Activated CD8-positive, alpha-beta memory T cell treated with anti-CD3 and anti-CD28 coated beads for 48 hours (primary cell): ENCODE results near the gene ST6GALNAC5.
A peak's percentile ranks its signal among the peaks of the same experiment; 100 is the strongest.
"Not testable (repeated sequence)": the region's sequence is repeated elsewhere in the genome, so short reads cannot be mapped to it uniquely, and the experiment has no call there.

Experiments
- DNase-seq, 3 experiments: peaks; one replicate each; pipeline ENCODE4 v3.0.0-alpha.2; 2020; ENCODE audit warnings: low read depth in 2 of 3, low spot score in 2 of 3

ST6GALNAC5 gene

DNA sequence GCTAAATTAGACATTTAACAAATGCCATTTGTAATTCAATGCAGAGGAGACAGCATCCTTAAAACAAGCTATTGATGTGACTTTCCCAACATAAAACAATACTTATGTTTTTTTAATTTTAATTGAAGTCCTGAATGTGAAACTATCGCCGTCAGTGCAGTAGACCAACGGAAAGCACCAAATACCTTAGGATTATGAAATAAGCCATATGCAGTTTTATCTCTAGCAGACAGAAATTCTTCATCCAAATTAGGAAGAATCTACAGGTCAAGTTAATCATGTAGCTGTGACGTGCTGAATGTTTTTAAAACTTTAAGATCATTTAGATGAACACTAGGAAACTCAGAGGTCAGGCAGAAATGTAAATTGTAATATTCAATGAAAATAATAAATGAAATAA, 714 bp upstream of the ST6GALNAC5 start:
- no peak for DNase-seq

DNA sequence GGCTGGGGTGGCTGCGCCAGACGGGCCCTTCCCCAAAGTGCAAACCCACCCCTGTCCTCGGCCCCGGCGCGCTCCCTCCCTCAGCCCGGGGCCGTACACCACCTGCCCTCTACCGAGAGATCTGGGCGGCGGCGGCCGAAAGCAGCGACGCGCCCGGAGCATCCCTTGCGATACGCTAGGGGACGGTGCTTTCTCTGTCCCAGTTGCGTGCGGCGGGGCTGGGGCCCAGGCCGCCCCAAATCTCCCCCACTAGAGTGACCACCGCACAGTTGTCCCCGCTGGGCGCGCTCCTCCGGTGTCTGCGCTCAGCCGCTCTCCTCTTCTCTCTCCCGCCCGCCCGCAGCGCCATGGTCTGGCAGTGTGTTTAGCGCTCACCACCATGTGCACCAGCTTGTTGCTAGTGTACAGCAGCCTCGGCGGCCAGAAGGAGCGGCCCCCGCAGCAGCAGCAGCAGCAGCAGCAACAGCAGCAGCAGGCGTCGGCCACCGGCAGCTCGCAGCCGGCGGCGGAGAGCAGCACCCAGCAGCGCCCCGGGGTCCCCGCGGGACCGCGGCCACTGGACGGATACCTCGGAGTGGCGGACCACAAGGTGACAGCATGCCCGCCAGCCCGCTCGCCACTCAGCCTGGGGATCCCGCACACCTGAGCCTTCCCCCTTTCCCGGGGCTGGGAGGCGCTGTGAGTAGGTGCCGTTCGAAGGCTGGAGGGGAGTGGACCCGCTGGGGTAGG, 1.0 kb downstream of the ST6GALNAC5 start:
- DNase-seq: no peak

DNA sequence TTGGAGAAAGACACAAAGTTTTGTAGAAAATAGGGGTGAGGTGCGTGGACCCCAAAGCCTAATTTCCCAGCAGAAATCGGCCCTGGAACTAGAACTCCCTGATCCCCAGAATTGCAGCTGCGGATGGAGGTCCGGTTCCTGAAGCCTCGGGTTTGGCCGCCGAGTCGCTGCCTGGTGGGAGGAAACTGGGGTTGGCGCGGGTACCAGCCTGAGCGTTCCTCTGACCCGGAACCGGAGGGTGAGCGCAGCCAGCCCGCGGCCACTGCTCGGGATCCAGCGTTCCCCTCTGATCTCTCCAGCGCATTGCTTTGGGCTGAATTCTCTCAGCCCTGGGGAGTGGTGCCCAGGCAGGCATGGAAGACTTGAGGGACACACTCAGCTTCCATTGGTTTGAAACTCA, 1.6 kb downstream of the ST6GALNAC5 start:
- no peak for DNase-seq

DNA sequence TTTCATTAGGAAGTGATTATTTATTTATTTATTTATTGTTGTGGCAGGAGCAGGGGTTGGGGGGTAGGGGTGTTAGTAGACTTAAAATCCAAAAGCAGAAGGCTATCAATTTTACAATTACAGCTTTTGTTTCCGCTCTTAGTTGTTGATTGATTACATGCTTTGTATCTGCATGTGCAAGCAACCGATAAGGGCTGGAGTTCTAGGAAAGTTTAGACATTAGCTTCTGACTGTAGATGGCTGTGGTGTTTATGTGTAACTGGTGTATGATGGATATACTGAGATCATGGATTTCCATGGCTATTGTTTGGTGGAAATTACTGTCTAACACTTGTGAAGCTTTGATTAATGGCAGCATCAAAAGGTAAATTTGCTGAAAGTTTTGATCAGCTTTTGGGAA, 2.8 kb downstream of the ST6GALNAC5 start:
- no peak for DNase-seq

DNA sequence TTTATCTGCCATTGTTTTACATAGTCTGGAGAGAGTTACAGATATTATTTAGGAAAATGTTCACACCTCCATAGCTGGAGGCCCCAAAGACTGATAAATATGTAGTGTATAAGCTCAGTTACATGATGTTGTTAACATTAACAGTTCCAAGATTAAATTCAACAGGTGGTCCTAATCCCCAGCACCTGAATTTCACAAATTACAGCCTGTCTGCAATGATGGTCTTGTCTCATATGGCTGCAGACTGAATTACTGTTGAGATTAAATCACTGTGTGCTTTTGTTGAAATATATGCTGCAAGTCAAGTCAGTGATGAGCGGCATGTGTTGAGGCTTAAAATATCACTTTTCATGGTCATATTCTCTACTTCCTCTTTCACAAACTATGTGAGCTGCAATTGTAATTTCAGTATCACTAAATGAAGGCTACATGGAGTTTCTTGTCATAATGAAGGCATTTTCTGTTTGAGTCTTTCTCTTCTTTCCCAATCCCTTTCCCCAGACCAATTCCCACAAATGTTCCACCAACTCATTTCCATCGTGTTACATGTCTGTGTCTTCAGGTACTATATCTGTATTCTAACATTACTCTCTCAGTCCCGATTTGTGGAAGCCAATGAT, 4.2 kb downstream of the ST6GALNAC5 start:
- DNase-seq: no peak

DNA sequence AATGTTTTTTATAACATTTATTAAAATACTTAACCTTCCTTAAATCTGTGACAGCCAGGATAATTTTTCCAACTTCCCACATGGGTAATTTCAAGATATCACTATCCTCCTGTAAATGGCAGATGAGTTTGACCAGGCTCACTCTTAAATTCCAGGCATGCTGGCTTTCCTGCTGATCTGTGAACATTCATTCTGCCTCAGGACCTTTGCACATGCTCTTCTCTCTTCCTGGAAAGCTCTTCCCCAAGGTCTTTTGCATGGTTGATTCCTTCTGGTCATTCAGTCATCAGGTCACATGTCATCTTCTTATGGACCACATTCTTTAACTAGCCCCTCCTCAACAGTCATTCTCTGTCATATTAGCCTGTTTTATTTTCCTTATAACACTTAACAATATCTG, 5.7 kb downstream of the ST6GALNAC5 start:
- no peak for DNase-seq

DNA sequence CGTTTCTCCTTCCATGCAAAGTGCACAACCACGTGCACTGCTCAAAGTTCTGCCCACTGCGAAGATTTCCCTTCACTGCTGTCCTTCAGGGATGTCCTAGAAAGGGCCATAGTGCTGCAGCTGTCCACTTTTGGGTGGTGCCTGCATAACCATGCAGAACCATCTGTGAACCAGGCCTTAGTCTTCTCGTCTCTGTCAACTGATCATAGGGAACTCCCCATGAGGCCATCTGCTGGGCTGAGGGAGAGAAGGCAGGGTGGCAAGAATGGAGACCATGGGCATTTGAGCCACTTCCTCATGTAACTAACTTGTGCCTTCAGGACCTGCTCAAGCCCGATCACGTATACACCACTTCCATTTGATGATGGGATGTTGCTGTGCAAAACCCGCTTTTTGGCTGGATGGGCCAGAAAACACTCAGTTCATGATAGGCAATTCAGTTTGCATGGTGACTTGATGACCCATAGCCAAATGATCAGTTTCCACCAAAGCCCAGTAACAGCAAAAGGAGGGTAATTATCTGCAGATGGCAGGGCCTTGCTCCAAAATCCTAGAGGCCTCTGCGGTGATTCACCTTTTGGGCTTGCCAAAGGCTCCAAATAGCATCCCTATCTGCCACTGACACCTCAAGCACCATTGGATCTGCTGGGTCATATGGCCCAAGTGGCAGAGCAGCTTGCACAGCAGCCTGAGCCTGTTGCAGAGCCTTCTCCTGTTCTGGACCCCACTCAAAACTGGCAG, 9.5 kb downstream of the ST6GALNAC5 start:
- no peak for DNase-seq

DNA sequence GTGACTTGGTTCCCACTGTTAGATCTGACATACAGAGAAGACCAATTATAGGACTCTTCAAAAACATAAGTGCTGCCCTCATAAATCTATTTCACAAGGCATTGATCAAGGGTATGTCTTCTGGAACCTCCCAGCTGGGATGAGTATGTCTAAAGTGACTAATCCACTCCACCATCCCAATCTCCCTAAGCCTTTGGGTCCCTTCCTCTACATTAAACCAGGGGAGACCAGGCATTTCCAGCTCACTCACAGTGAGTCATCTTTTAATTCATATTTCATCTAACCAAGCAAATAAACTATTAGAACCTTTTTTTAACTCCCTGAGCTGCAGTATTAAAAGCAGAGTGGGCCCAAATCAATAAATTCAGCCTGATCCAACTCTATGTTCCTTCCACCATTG, 11.7 kb downstream of the ST6GALNAC5 start:
- not testable (repeated sequence) for DNase-seq

DNA sequence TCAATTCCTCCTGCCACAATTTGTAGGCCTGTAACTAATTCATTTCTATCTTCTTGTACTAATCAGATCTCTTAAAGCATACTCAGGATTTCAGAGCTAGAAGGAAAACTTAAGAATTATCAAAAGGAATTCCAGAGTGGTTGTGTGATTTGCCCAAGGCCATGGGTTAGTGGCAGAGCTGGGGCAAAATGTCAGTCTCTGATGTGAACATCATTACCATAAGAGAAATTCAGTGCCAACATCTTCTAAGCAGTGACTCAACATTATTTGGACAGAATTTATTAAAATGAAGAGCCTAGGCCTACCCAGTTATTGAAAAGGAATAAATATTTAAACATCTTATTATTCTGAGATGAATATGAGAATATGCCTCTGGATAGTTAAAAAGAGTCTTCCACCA, 14.5 kb downstream of the ST6GALNAC5 start:
- no peak for DNase-seq

DNA sequence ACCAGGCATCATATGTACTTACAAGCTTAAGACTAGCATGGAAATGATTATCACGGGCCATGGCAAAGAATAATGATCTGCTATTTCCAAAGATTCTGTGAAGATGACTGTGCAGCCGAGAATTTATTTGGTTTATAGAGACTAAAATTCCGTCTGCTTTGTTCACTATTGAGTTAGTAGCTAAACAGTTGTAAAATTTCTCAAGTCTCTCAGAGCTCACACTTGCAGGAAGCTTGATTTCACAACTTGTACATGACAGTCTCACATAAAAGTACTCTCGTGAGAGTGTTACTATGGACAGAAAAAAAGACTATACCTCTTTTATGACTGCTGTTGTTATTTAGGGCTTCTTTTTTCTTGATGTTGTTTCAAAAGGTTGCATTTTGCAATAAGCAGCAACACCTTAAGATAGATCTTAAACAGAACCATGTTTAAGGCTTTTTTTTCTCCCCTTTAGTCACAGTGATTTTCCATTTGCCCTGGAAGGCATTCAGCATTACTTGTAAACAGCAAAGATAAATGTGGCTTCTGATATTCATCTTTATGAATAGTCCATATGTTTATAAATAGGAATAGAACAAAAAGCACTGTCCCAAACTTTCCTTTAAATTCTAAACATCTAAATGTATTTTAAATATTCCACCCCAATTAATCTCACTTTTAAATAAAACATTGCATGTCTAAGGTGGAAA, 24.8 kb downstream of the ST6GALNAC5 start:
- no peak for DNase-seq

DNA sequence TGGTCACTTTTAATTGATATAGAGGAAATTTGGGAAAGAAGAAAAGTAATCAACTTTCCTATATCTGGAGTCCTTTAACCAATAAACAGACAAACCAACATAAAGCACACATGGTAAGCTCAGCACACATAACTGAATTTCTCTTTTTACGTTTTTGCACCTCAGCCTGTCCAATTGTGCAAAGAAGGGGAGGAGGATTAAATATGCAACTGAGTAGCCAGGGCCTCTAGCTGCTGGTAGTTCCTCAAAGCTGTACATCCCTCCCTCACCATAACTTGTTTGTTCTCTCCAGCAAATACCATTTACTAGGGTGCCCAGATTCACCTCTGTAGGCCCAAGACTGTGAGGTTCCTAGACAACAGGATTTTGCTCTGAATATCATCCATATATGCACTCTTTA, 25.4 kb downstream of the ST6GALNAC5 start:
- DNase-seq: no peak

DNA sequence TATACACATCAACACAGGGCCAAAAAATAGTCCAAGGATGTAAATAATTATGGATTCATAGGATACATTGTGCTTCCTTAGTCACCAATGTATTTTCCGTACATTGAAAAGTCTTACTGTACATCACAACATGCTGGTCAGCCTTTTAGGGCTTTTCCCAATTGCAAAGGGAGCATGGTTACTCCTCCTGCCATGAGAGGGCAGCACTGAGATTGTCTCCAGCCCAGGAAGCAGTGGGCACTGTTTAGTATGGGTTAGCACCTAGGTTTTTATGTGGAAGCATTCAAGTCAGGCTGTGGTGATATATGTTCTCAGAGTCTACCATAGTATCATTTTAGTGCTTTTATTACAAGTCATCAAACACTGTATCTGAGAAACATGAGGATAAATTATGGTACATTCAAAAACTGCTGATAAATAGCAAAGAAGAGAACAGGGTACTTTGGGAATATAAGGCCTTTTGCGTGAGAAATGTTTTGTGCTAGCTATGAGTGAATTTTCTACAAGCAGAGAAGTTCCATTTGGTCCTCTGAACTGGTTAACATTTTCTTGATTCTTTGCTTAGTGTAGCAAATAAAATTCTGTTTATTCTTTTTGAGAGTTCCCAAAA, 34.0 kb downstream of the ST6GALNAC5 start:
- peak in 1 of 3 experiments; percentile 8 for DNase-seq

DNA sequence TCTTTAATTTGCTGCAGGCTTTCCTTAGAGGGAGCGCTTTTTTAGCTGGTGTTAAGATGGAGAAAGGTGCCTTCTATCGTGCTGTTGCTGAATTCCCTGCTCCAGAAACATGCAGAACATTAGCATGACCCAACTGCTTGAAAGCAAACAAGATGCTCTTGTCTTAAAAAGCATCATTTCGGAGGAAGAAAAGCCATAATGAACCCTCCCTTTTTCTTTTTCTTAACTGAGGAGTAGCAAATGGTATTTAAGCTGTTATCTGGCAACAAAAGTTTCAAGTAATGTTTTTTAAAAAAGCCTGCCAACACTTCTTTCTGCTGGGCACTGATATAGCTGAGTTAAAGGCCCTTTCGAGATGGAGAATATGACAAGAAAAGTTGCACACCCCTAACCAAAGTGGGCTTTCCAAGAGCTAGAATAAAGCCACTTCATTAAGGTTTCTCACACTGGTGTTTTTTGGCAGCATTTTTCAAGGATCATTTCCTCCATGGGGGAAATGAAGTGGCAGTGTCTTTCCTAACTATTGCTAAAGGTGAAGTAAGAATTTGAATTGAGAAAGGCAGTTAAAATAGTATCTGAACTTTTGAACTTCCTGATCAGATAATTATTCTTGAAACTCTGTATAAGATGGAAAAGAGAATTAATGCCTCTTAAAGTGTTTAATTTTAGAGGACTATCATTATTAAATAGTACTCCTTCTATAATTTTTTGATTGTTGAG, 38.8 kb downstream of the ST6GALNAC5 start:
- DNase-seq: no peak

DNA sequence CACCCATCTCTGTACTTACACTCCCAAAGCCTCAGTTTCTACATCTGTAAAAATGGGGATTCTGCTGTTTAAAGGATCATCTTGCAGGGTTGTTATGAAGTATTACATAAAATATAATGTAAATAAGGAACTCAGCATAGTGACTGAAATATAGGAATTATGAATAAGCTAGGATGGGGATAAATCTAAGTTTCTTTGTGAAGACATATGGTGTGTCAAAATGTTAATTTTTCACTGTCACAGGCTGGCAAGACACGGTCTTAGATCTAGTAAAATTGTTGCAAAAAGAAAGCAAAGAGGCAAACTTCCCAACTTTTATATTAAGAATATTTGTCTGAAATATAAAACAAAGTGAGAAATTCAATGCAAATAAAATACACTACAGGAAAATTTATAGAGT, 42.0 kb downstream of the ST6GALNAC5 start:
- no peak for DNase-seq

DNA sequence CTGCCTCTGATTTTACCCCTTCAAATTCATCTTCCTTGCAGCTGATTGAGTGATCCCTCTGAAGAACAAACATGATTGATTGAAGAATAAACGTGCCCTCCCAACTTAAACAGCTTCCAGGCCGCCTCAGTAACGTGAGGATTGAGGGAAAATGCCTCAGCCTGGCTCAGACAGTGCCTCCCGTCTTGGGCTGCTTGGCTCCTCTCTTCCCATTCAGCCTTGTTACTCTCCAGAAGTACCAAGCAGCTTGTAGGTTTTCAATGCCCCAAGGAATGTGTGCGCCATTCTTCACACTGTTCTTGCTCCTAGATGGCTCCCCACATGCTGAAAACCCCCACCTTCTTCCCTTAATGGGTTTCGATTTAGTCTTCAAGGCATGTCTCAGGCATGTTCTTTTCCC, 51.8 kb downstream of the ST6GALNAC5 start:
- no peak for DNase-seq

DNA sequence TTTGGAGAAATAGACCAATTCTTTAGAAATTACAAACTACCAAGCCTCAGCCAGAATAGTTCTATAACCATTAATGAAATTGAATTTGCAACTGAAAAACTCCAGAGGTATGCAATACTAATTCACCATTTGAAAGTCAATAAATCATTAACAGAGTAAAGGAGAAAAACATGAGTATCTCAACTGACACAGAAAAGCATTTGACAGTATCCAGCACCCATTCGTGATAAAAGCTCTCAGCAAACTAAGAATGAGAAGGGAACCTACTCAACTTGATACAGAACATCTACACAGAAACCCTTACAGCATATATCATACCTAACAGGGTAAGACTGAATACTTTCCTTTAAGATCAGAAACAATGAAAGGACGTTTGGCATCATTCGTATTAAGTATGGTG, 54.3 kb downstream of the ST6GALNAC5 start:
- DNase-seq: no peak

DNA sequence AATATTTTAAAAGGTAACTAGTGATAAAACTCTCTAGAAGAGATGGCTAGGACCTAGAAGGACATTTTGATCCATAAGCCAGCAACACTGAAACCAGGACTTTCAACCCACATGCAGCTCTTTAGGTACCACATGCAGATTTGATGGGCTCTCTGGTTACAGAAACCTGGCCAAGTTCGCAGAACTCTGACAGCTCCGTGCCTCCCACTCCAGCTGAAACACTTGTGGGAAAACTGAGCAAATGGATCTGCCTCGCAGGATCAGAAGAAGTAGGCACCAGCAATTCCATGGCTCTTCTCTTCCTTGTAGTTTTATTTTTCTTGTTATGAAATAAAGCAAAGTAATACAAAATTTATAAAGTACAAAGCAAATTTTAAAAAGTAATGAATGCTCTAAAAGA, 58.5 kb downstream of the ST6GALNAC5 start:
- DNase-seq: no peak

DNA sequence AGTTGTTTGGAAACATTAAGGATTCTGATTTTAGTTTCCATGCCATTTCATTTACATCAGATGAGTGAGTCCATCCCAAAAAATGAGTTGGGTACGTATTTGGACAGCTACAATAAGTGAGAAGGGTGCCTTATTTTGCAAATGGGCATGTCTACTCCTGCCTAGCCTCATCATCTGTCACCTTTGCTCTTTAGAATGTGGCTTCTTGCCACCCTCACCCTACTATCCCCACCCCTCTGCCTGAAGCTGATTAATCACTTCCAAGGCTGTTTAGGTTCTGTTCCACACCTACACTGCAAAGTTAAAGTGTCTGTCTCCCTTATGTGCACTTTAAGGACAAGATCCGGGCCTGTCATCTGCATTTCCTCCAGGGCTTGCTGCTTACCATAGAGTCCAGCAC, 61.2 kb downstream of the ST6GALNAC5 start:
- no peak for DNase-seq

DNA sequence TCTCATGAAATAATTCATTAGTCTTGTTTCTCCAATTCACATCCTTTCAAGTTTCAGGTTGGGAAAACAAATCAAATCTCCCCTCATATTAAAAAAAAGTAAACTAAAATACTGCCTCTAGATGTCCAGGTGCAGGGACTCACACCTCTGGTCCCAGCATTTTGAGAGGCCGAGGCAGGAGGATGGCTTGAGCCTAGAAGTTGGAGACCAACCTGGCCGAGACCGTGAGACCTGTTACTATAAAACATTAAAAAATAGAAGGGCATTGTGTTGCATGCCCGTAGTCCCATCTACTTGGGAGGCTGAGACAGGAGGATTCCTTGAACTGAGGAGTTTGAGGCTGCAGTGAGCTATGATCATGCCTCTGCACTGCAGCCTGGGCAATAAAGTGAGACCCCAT, 61.9 kb downstream of the ST6GALNAC5 start:
- no peak for DNase-seq
